MM.1S (cell line): ENCODE data around the gene ELMOD1.
"Not testable (repeated sequence)": the region's sequence is repeated elsewhere in the genome, so short reads cannot be mapped to it uniquely, and the experiment has no call there.

Experiments
- DNase-seq: peaks from one replicate; pipeline ENCODE4 v3.0.0-alpha.2; 2015
- H2AFZ ChIP-seq: fragments of 300-600 bp; sonication (generic); 2 replicates; pipeline ENCODE4 v1.6.0; 2016; ENCODE audit warnings: antibody characterized with exemption, low read length
- H3F3A ChIP-seq: fragments of 300-600 bp; sonication (generic); 2 replicates; pipeline ENCODE4 v1.6.1; 2016; ENCODE audit warnings: mild to moderate bottlenecking, antibody characterized with exemption, low read length, moderate library complexity, mixed read lengths; ENCODE audit not compliant: insufficient read depth
- H3K27ac ChIP-seq: fragments of 300-600 bp; sonication (generic); 2 replicates; pipeline ENCODE4 v1.5.1; 2016; ENCODE audit warnings: mild to moderate bottlenecking, low read length
- H3K27me3 ChIP-seq: fragments of 300-600 bp; sonication (generic); replicated peaks from 2 replicates; pipeline ENCODE4 v1.6.0; 2016; ENCODE audit warnings: low read length; ENCODE audit not compliant: insufficient read depth
- H3K36me3 ChIP-seq: fragments of 300-600 bp; sonication (generic); replicated peaks from 2 replicates; pipeline ENCODE4 v1.6.1; 2016; ENCODE audit warnings: mild to moderate bottlenecking, low read length, mixed read lengths; ENCODE audit not compliant: insufficient read depth
- H3K4me1 ChIP-seq: fragments of 300-600 bp; sonication (generic); 2 replicates; pipeline ENCODE4 v1.6.1; 2016; ENCODE audit warnings: low read length, mixed read lengths
- H3K4me2 ChIP-seq: fragments of 300-600 bp; sonication (generic); 2 replicates; pipeline ENCODE4 v1.6.0; 2016; ENCODE audit warnings: low read depth, low read length
- H3K4me3 ChIP-seq: fragments of 300-600 bp; sonication (generic); 2 replicates; pipeline ENCODE4 v1.5.1; 2016; ENCODE audit warnings: low read length, mixed read lengths
- H3K79me2 ChIP-seq: fragments of 300-600 bp; sonication (generic); 2 replicates; pipeline ENCODE4 v1.6.1; 2016; ENCODE audit warnings: mixed run types, low read length, mixed read lengths
- H3K9ac ChIP-seq: fragments of 300-600 bp; sonication (generic); 2 replicates; pipeline ENCODE4 v1.6.1; 2016; ENCODE audit warnings: low read length, mixed read lengths
- H3K9me2 ChIP-seq: fragments of 300-600 bp; sonication (generic); replicated peaks from 2 replicates; pipeline ENCODE4 v1.6.1; 2016; ENCODE audit warnings: mild to moderate bottlenecking, low read length, mixed read lengths; ENCODE audit not compliant: insufficient read depth
- H3K9me3 ChIP-seq: fragments of 300-600 bp; sonication (generic); replicated peaks from 2 replicates; pipeline ENCODE4 v1.6.1; 2016; ENCODE audit warnings: mild to moderate bottlenecking, low read length, mixed read lengths; ENCODE audit not compliant: insufficient read depth
- H4K20me1 ChIP-seq: fragments of 300-600 bp; sonication (generic); 2 replicates; pipeline ENCODE4 v1.6.1; 2016; ENCODE audit warnings: mild to moderate bottlenecking, low read length, moderate library complexity, mixed read lengths; ENCODE audit not compliant: insufficient read depth
- CTCF ChIP-seq: fragments of 300-600 bp; sonication (generic); IDR thresholded peaks from 2 replicates; pipeline ENCODE4 v1.5.1; 2016; ENCODE audit warnings: antibody characterized with exemption, low read length, mixed read lengths
- EZH2 ChIP-seq: fragments of 300-600 bp; sonication (generic); optimal IDR thresholded peaks from 2 replicates; pipeline ENCODE3; 2017; ENCODE audit warnings: low read depth, mild to moderate bottlenecking, antibody characterized with exemption, low read length, mixed read lengths
- EZH2phosphoT487 ChIP-seq: fragments of 300-600 bp; sonication (generic); IDR thresholded peaks from 2 replicates; pipeline ENCODE4 v1.6.1; 2018; ENCODE audit warnings: antibody characterized with exemption, low read length

Gene ELMOD1

GRCh38 chr11:107564877-107565218 is 26.1 kb upstream of the ELMOD1 start:
- Histone ChIP-seq H3K9me3 (no peaks in the 10 kb centered on the region), H3K9ac (peak overlapping the region; percentile 76), H3K27me3 (no peaks in the 10 kb centered on the region), H2AFZ (peak overlapping the region; percentile 84), H3F3A (peaks cover 28% of the 10 kb centered on the region), H4K20me1 (no peaks in the 10 kb centered on the region), H3K36me3 (no peaks in the 10 kb centered on the region; the same call in 1 of the 2 replicates), H3K4me3 (peak overlapping the region; percentile 91), H3K9me2 (no peaks in the 10 kb centered on the region), H3K79me2 (peaks cover 43% of the 10 kb centered on the region), H3K4me1 (peaks cover 38% of the 10 kb centered on the region), H3K4me2 (peak overlapping the region; percentile 74), H3K27ac (peak overlapping the region; percentile 72; the same call in 1 of the 2 replicates)
- TF ChIP-seq EZH2 (no peak), CTCF (no peak), EZH2phosphoT487 (no peak)
- no peak for DNase-seq

GRCh38 chr11:107565219-107565937 is 25.6 kb upstream of the ELMOD1 start, which contains the start of gene ALKBH8:
Gene ALKBH8, minus strand, starts transcription at chr11:107565735. Its CDS starts 4,842 bp downstream, at chr11:107560893.
- Histone ChIP-seq H3F3A (peaks cover 28% of the 10 kb centered on the region), H3K4me3 (peak within 1 kb of the TSS; percentile 91), H3K4me1 (peaks cover 38% of the 10 kb centered on the region), H3K9me3 (no peaks in the 10 kb centered on the region), H3K79me2 (peaks cover 43% of the 10 kb centered on the region), H3K27me3 (no peaks in the 10 kb centered on the region), H4K20me1 (no peaks in the 10 kb centered on the region), H3K9me2 (no peaks in the 10 kb centered on the region), H3K9ac (peak within 1 kb of the TSS; percentile 76), H2AFZ (peak within 1 kb of the TSS; percentile 84), H3K4me2 (peak within 1 kb of the TSS; percentile 74), H3K27ac (peak within 1 kb of the TSS; percentile 72), H3K36me3 (no peaks in the 10 kb centered on the region; the same call in 1 of the 2 replicates)
- peak; percentile 78 for DNase-seq
- TF ChIP-seq CTCF (no peak), EZH2 (no peak), EZH2phosphoT487 (no peak)

GRCh38 chr11:107565955-107566501 is 24.9 kb upstream of the ELMOD1 start:
- Histone ChIP-seq H3F3A (peaks cover 28% of the 10 kb centered on the region), H3K79me2 (peaks cover 41% of the 10 kb centered on the region), H3K4me1 (peaks cover 38% of the 10 kb centered on the region), H3K9ac (peak overlapping the region; percentile 76; the same call in 1 of the 2 replicates), H3K4me3 (peak overlapping the region; percentile 91), H3K27ac (peak overlapping the region; percentile 72; the same call in 1 of the 2 replicates), H2AFZ (peak overlapping the region; percentile 84), H3K4me2 (peak overlapping the region; percentile 74)
- H3K27me3 ChIP-seq, H3K9me3 ChIP-seq, H4K20me1 ChIP-seq, H3K9me2 ChIP-seq, H3K36me3 ChIP-seq, DNase-seq: not testable (repeated sequence)

- peaks cover 38% of the 10 kb centered on the region for H3K4me1 ChIP-seq
- no peaks in the 10 kb centered on the region for H3K36me3 ChIP-seq
- no peak overlapping the region for H3K27ac ChIP-seq
- H3K9me2 ChIP-seq, result no peaks in the 10 kb centered on the region
- H3K9me3 ChIP-seq, result no peaks in the 10 kb centered on the region
- H2AFZ ChIP-seq, result no peak overlapping the region
- no peaks in the 10 kb centered on the region for H3K27me3 ChIP-seq
- no peak overlapping the region for H3K4me3 ChIP-seq
- H3F3A ChIP-seq, result peaks cover 28% of the 10 kb centered on the region
- no peak for DNase-seq
- H3K79me2 ChIP-seq, result peaks cover 36% of the 10 kb centered on the region
- H3K4me2 ChIP-seq, result no peak overlapping the region
- no peak overlapping the region for H3K9ac ChIP-seq
- no peaks in the 10 kb centered on the region for H4K20me1 ChIP-seq
- no peak for TF ChIP-seq EZH2
- TF ChIP-seq EZH2phosphoT487, result no peak
- TF ChIP-seq CTCF, result no peak
Observed at GRCh38 chr11:107566569-107566968, 24.4 kb upstream of the ELMOD1 start.
